Urothelium cell line (cell line): Measurements from ENCODE around the gene COL17A1.

Source experiments
- DNase-seq: peaks from one replicate; pipeline ENCODE4 v3.0.0; 2011; ENCODE audit warnings: low spot score, mixed read lengths
- FAIRE-seq: peaks from 2 replicates; lab custom pipeline; 2011; peaks lifted over from hg19 to GRCh38; lab: Jason Lieb, UNC

The COL17A1 gene

GRCh38 chr10:104034401-104035193 is 51.1 kb downstream of the COL17A1 start:
- DNase-seq (no peak), FAIRE-seq (no peak)

GRCh38 chr10:104033966-104034365 is 51.7 kb downstream of the COL17A1 start:
- DNase-seq (no peak), FAIRE-seq (no peak)

- no peak for DNase-seq
- no peak for FAIRE-seq
Observed at GRCh38 chr10:104033401-104033930, 52.2 kb downstream of the COL17A1 start.

GRCh38 chr10:104032144-104032775 is 53.4 kb downstream of the COL17A1 start:
- FAIRE-seq = no peak
- DNase-seq = no peak

- FAIRE-seq (no peak), DNase-seq (no peak)
Observed at GRCh38 chr10:104031631-104032030, 54.0 kb downstream of the COL17A1 start.

- no peak for FAIRE-seq
- no peak for DNase-seq
Observed at GRCh38 chr10:104029521-104029860, 56.2 kb downstream of the COL17A1 start.

GRCh38 chr10:104028823-104029520 is 56.7 kb downstream of the COL17A1 start:
- FAIRE-seq = no peak
- DNase-seq = no peak

GRCh38 chr10:104028146-104028545 is 57.5 kb downstream of the COL17A1 start:
- FAIRE-seq (no peak), DNase-seq (no peak)

GRCh38 chr10:104026762-104027161 is 58.9 kb downstream of the COL17A1 start:
- DNase-seq (no peak), FAIRE-seq (no peak)

- FAIRE-seq (no peak), DNase-seq (no peak)
Observed at GRCh38 chr10:104025524-104025923, 60.2 kb downstream of the COL17A1 start.

- FAIRE-seq = peak; percentile 5
Observed at GRCh38 chr10:104022026-104022425, 63.7 kb downstream of the COL17A1 start.

GRCh38 chr10:104021246-104021645 is 64.4 kb downstream of the COL17A1 start:
- DNase-seq (no peak), FAIRE-seq (no peak)

More at GRCh38 chr10:104022026-104022425, 63.7 kb downstream of the COL17A1 start:
- DNase-seq = no peak

GRCh38 chr10:104020020-104020419 is 65.7 kb downstream of the COL17A1 start:
- no peak for DNase-seq
- FAIRE-seq = no peak

GRCh38 chr10:104018471-104018870 is 67.2 kb downstream of the COL17A1 start:
- FAIRE-seq (no peak), DNase-seq (no peak)

- FAIRE-seq (no peak), DNase-seq (no peak)
Observed at GRCh38 chr10:104016661-104017060, 69.0 kb downstream of the COL17A1 start.

- FAIRE-seq = no peak
- DNase-seq = no peak
Observed at GRCh38 chr10:104014176-104014575, 71.5 kb downstream of the COL17A1 start.

- DNase-seq (no peak), FAIRE-seq (no peak)
Observed at GRCh38 chr10:104013489-104013888, 72.2 kb downstream of the COL17A1 start.

- FAIRE-seq (no peak), DNase-seq (no peak)
Observed at GRCh38 chr10:104011904-104012303, 73.8 kb downstream of the COL17A1 start.

- DNase-seq (no peak), FAIRE-seq (no peak)
Observed at GRCh38 chr10:104005172-104005863, 80.4 kb downstream of the COL17A1 start.

GRCh38 chr10:104002911-104003310 is 82.8 kb downstream of the COL17A1 start:
- DNase-seq (no peak), FAIRE-seq (no peak)

- no peak for FAIRE-seq
- no peak for DNase-seq
Observed at GRCh38 chr10:103998805-103999204, 86.9 kb downstream of the COL17A1 start.
